Heart left ventricle (tissue), 16 donors: ENCODE measurements around the gene KCTD18. TPM values are rescaled to one million over a fixed set of nuclear protein-coding genes. Genes with fewer than 3 reads are reported as not detected.

Experiments
- ATAC-seq, 4 donors: fragments of 200-7000 bp; cut with Tn5 transposase; one replicate each; pipeline ENCODE4 v1.9.1; 2020 to 2022; ENCODE audit warnings: moderate library complexity in 4 of 4, mild to moderate bottlenecking in 3 of 4, moderate number of reproducible peaks in 1 of 4
- DNase-seq, 5 donors: peaks; one replicate each; pipeline ENCODE4 v3.0.0-alpha.2; 2020
- H3K27ac ChIP-seq, 12 donors: fragments of 200-600 bp; sonication (generic) in 4 of 12; one replicate each; pipeline versions ENCODE4 v1.5.0 to v1.8.0; 2016 to 2022; ENCODE audit warnings: mild to moderate bottlenecking in 2 of 12
- H3K27me3 ChIP-seq, 9 donors: fragments of 200-600 bp; sonication (generic) in 2 of 9; one replicate each; pipeline versions ENCODE4 v1.5.1 to v1.8.0; 2016 to 2022; ENCODE audit warnings: mild to moderate bottlenecking in 3 of 9
- H3K36me3 ChIP-seq, 9 donors: fragments of 200-600 bp; sonication (generic) in 2 of 9; one replicate each; pipeline versions ENCODE4 v1.5.0 to v1.8.0; 2018 to 2022; ENCODE audit warnings: mild to moderate bottlenecking in 2 of 9
- H3K4me1 ChIP-seq, 12 donors: fragments of 200-600 bp; sonication (generic) in 4 of 12; one replicate each; pipeline versions ENCODE4 v1.5.0 to v1.8.0; 2016 to 2022; ENCODE audit warnings: mild to moderate bottlenecking in 3 of 12
- H3K4me3 ChIP-seq, 12 donors: fragments of 200-600 bp; sonication (generic) in 4 of 12; one replicate each; pipeline versions ENCODE4 v1.5.0 to v1.8.0; 2017 to 2022; ENCODE audit warnings: mild to moderate bottlenecking in 9 of 12, moderate library complexity in 4 of 12
- H3K9me3 ChIP-seq, 12 donors: fragments of 200-600 bp; sonication (generic) in 4 of 12; one replicate each; pipeline versions ENCODE4 v1.5.0 to v1.8.0; 2016 to 2022; ENCODE audit warnings: mild to moderate bottlenecking in 1 of 12
- POLR2A ChIP-seq, 2 donors: fragments of 450-650 bp; IDR thresholded peaks; one replicate each; pipeline ENCODE4 v1.6.1; 2017; ENCODE audit warnings: antibody characterized with exemption in 2 of 2, mild to moderate bottlenecking in 2 of 2, moderate library complexity in 2 of 2
- WGBS, 4 donors: extraction: QIAGEN DNeasy Blood & Tissue Kit in 2 of 4; methylation state at CpG; one replicate each; pipeline versions ENCODE4 v1.1.5 to v1.1.7; 2013 to 2018; 5-methylcytosine and 5-hydroxymethylcytosine counted together
- intact Hi-C, 10 donors: fragments of 100-400 bp; cut with DNase I; formaldehyde crosslinking; loops; one replicate each; pipeline versions ENCODE4 v1.11.1 to v1.14.2; 2022
- polyA plus RNA-seq, 2 donors: library from polyadenylated mRNA; stranded (reverse); fragments of 200-250 nt; gene quantifications; one replicate each; pipeline ENCODE4 v1.2.3, GENCODE V29; 2013
- total RNA-seq, 9 donors: library from RNA; depleted of rRNA in 2 of 9; stranded (reverse); fragments of >200 nt in 2 of 9; fragmentation: NEBNext Ultra II Directional in 3 of 9; extraction: Animal tissue kit (Norgen Biotek cat#: 25700) in 3 of 9; gene quantifications; one replicate each; pipeline versions ENCODE4 v1.1.0 to v1.2.4, GENCODE V29; 2016 to 2023
- TF ChIP-seq, protein P1 (sequence below), 12 donors: fragments of 200-600 bp; sonication (generic) in 4 of 12; IDR thresholded peaks; one replicate each; pipeline versions ENCODE4 v1.5.0 to v1.8.0; 2018 to 2022; ENCODE audit warnings: antibody characterized with exemption in 12 of 12, mild to moderate bottlenecking in 5 of 12
- donor health status: ischemic (EF 13 %, LVEDD 7.1; RV severe dilation, severe dysfunction).
- donor health status: healthy with polysubstance abuse.
- donor health status: DM: no; HTN: yes; CAD: no.
- donor health status: DM: no; HTN: no; CAD: no.
- donor health status: ischemic (EF 25% LVEDD 6.9; RV normal size, moderate dysfunction).
- donor health status: ischemic (EF 25% LVEDD 5.7; RV mildly dilated, moderate dysfunction).
- donor health status: healthy.
- donor health status: DM: yes; HTN: yes; CAD: no.
- donor health status: ischemic (EF 35%, LVEDD 5.7; RV mildly dilated, moderate dysfunction).
- donor health status: nonischemic (EF 11% LVEDD 7.7; RV severe dilation, severe dysfunction).
- donor health status: DM: yes; HTN: yes; CAD: no.
- donor health status: PGD.
- donor health status: ischemic (EF 29% LVEDD 5.4; RV normal size, mild dysfunction).
- donor health status: nonischemic (EF 23%, LVEDD 6.1; RV moderate dilation, normal function).

KCTD18 gene
- total and polyA plus RNA-seq, 11 donors = 3.6 to 16.0 (median 11.8) TPM

DNA sequence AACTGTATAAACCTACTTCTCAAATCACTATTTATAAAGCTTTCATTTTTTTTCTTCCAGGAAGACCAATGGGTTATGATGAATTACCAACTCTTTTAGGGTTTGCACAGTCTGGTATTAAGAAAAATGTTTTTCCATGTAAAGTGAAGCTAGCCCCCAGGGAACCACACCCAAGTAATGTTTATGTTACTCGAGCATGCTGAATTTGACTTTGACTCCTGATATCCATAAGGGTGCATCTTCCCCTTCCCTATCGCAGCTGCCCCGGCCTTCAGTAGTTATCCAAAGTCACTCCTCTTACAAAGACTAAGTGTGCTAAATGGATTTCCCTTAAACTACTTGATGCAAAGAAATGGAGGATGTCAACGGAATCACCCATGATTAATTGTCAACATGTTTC, 21.7 kb downstream of the KCTD18 start:
- 67 to 75% (median 71%) methylated on average over 4 of the region's 4 CpGs for WGBS, 4 donors
- TF ChIP-seq POLR2A (IDR thresholded peaks at IDR 0.05) = no peak
- TF ChIP-seq, protein P1, sequence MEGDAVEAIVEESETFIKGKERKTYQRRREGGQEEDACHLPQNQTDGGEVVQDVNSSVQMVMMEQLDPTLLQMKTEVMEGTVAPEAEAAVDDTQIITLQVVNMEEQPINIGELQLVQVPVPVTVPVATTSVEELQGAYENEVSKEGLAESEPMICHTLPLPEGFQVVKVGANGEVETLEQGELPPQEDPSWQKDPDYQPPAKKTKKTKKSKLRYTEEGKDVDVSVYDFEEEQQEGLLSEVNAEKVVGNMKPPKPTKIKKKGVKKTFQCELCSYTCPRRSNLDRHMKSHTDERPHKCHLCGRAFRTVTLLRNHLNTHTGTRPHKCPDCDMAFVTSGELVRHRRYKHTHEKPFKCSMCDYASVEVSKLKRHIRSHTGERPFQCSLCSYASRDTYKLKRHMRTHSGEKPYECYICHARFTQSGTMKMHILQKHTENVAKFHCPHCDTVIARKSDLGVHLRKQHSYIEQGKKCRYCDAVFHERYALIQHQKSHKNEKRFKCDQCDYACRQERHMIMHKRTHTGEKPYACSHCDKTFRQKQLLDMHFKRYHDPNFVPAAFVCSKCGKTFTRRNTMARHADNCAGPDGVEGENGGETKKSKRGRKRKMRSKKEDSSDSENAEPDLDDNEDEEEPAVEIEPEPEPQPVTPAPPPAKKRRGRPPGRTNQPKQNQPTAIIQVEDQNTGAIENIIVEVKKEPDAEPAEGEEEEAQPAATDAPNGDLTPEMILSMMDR (IDR thresholded peaks at IDR 0.05) = no peak
- H3K27me3 ChIP-seq = no peaks in the 10 kb centered on the region
- intact Hi-C loops = loop anchor here in 1 of 10 donors (10.0 kb wide), 1 partner anchor 183 kb away; the partner anchor contains the start of gene SPATS2L
- peaks cover 2 to 53% (median 42%) of the 10 kb centered on the region in 9 donors for H3K36me3 ChIP-seq
- no peak for ATAC-seq
- no peak overlapping the region for H3K4me3 ChIP-seq
- H3K27ac ChIP-seq = no peak overlapping the region
- H3K9me3 ChIP-seq = no peaks in the 10 kb centered on the region
- H3K4me1 ChIP-seq = no peaks in the 10 kb centered on the region
- no peak for DNase-seq

- Histone ChIP-seq H3K4me3 (no peak overlapping the region), H3K4me1 (no peaks in the 10 kb centered on the region), H3K27me3 (no peaks in the 10 kb centered on the region), H3K9me3 (no peaks in the 10 kb centered on the region), H3K27ac (no peak overlapping the region), H3K36me3 (peaks cover 2 to 37% (median 25%) of the 10 kb centered on the region in 9 donors)
- 75 to 78% (median 76%) methylated on average over 2 of the region's 2 CpGs for WGBS, 4 donors
- intact Hi-C loops = loop anchor here in 1 of 10 donors (10.0 kb wide), 1 partner anchor 182 kb away; the partner anchor contains the start of gene SPATS2L
- DNase-seq = no peak
- no peak for ATAC-seq
- no peak for TF ChIP-seq POLR2A (IDR thresholded peaks at IDR 0.05)
- TF ChIP-seq, protein P1 (IDR thresholded peaks at IDR 0.05) = no peak
Observed at GRCh38 chr2:200486529-200486928, 23.3 kb downstream of the KCTD18 start.

- H3K27ac ChIP-seq = no peak overlapping the region
- no peak overlapping the region for H3K4me3 ChIP-seq
- ATAC-seq = no peak
- no peak for DNase-seq
- no peaks in the 10 kb centered on the region for H3K27me3 ChIP-seq
- H3K9me3 ChIP-seq = no peaks in the 10 kb centered on the region
- intact Hi-C loops = loop anchor here in 5 of 10 donors (5.0 to 10.0 kb wide), 4 partner anchors 180 to 513 kb away; partner anchors contain the start of gene SPATS2L (in 1 of the 5)
- TF ChIP-seq, protein P1 (IDR thresholded peaks at IDR 0.05) = no peak
- TF ChIP-seq POLR2A (IDR thresholded peaks at IDR 0.05) = no peak
- H3K36me3 ChIP-seq = peaks cover 0 to 21% (median 9%) of the 10 kb centered on the region in 9 donors
- H3K4me1 ChIP-seq = no peaks in the 10 kb centered on the region
- 68 to 81% (median 69%) methylated on average over 3 of the region's 3 CpGs for WGBS, 4 donors
Observed at GRCh38 chr2:200484934-200485333, 24.9 kb downstream of the KCTD18 start.

DNA sequence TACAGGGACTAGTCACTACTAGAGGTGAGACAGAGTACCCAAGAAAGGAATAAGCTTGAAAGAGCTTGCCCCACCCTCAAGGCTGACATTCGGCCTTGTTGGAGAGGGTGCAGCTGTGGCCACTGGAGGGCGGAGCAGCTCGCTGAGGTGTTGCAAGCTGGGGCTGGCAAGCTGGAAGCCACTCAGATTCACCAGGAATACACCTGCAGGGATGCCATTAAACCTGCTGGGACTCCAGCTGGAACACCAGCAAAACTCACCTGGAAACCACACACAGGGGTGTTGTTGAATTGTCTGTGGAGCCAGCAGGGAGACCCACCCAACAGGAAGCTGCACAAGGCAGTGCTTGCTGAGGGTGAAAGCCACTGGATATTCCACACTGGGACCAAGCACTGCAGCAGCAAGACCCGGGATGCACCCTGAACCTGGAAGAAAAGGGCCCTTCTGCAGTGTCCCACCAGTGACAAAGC, 26.1 kb downstream of the KCTD18 start:
- intact Hi-C loops = loop anchor here in 5 of 10 donors (2.0 to 10.0 kb wide), 5 partner anchors 179 to 511 kb away; partner anchors contain the start of gene SPATS2L (in 1 of the 5)
- peaks cover 0 to 5% (median 0%) of the 10 kb centered on the region in 12 donors for H3K4me1 ChIP-seq
- H3K36me3 ChIP-seq = peaks cover 0 to 17% (median 3%) of the 10 kb centered on the region in 9 donors
- peak in 3 of 4 donors; percentile 27 to 28 (median 28) for ATAC-seq
- H3K27me3 ChIP-seq = no peaks in the 10 kb centered on the region
- no peak overlapping the region for H3K4me3 ChIP-seq
- WGBS, 4 donors = 40 to 71% (median 64%) methylated on average over 4 of the region's 4 CpGs
- DNase-seq = no peak
- TF ChIP-seq, protein P1 (IDR thresholded peaks at IDR 0.05) = peak in 6 of 12 donors; percentile 7 to 38 (median 18)
- no peak for TF ChIP-seq POLR2A (IDR thresholded peaks at IDR 0.05)
- H3K27ac ChIP-seq = no peak overlapping the region
- no peaks in the 10 kb centered on the region for H3K9me3 ChIP-seq
